ENCODE measurements around the gene RPS16. TPM values are rescaled to one million over a fixed set of nuclear protein-coding genes. Genes with fewer than 3 reads are reported as not detected.

RPS16 gene
- total and polyA plus RNA-seq, 9 donors: 261 to 2,619 (median 2,071) TPM

DNA sequence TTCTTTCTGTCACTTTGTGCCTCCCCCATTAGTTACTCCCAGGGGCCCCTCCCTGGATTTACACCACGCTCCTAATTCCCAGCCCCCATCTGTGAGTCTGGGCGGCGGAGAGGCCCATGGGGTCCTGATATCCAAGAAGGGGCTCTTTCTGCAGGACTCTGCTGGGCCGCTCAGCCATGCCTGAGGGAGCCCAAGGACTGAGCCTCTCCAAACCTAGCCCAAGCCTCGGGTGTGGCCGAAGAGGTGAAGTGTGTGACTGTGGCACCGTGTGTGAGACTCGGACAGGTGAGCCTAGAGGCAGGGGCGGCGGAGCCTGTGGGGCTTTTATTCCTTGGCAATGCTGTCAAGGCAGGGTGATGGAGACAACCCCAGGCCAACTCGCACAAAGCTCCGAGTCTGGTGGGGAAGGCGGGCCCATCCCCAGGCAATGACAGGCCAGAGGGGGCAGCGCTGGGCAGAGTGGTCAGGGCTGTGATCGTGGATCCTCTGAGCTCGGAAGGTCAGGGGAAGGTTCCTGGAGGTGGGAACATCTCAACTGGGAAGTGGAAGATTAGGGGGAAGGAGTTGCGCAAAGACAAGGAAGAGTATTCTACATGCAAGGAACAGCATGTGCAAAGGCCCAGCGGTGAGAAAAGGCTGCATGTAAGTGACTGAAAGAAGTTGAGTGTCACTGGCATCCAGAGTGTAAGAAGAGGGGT lies 21.7 kb downstream of the RPS16 start:
- Histone ChIP-seq H3K4me3 (ENCODE audit: low read length) (peak overlapping the region; percentile 96), H3K27ac (ENCODE audit: low read length) (peak overlapping the region; percentile 85), H3K9me3 (replicated peaks; ENCODE audit: control insufficient read depth, low read depth, low read length) (no peaks in the 10 kb centered on the region), H3K36me3 (ENCODE audit: control insufficient read depth, insufficient read depth, low read length) (peaks cover 36% of the 10 kb centered on the region), H3K27me3 (ENCODE audit: control insufficient read depth, insufficient read depth, low read length) (no peaks in the 10 kb centered on the region), H3K4me1 (ENCODE audit: control insufficient read depth, insufficient read depth, low read length) (peaks cover 55% of the 10 kb centered on the region)
- WGBS (ENCODE audit: insufficient coverage): 18% methylated on average over 15 of the region's 18 CpGs
- DNase-seq: no peak

DNA sequence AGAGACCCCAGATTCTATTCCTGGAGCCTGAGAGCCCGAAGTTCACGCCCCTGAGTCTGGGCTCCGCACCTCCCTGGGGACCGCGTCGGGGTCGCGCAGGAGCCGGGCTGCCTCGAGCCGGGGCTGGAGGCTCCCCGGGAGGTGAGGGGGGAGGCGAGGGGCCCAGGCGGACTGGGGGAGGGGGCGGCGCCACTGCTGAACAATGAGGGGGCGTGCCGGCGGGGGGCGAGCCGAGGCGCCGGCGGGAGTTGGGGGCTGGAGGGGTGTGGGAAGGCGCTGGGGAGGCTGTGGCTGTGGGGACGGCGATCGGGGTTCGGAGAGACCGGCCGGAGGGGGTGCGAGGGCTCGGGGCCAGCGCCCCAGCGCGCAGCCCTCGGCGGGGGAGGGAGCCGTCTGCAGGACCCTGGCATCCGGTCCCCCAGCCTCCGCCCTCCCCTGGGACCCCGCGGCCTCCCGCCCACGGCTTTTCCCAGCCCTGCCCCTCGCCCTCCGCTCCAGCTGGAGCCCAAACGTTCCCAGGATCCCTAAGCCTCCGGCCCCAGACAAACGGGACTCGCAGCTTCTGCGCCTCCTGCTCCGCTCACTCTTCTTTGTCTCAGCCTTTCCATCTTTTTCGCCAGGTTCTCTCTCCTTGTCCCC lies 22.4 kb downstream of the RPS16 start:
- H3K27me3 ChIP-seq (ENCODE audit: control insufficient read depth, insufficient read depth, low read length): no peaks in the 10 kb centered on the region
- no peaks in the 10 kb centered on the region for H3K9me3 ChIP-seq (replicated peaks; ENCODE audit: control insufficient read depth, low read depth, low read length)
- under 1% methylated on average over 45 of the region's 54 CpGs for WGBS (ENCODE audit: insufficient coverage)
- peaks cover 36% of the 10 kb centered on the region for H3K36me3 ChIP-seq (ENCODE audit: control insufficient read depth, insufficient read depth, low read length)
- H3K27ac ChIP-seq (ENCODE audit: low read length): peak overlapping the region; percentile 98
- H3K4me3 ChIP-seq (ENCODE audit: low read length): peak overlapping the region; percentile 96
- H3K4me1 ChIP-seq (ENCODE audit: control insufficient read depth, insufficient read depth, low read length): peaks cover 61% of the 10 kb centered on the region
- DNase-seq: peak; percentile 88

GRCh38 chr19:39412867-39413271 lies 22.9 kb downstream of the RPS16 start:
- DNase-seq: no peak
- peaks cover 67% of the 10 kb centered on the region for H3K4me1 ChIP-seq (ENCODE audit: control insufficient read depth, insufficient read depth, low read length)
- no peaks in the 10 kb centered on the region for H3K9me3 ChIP-seq (replicated peaks; ENCODE audit: control insufficient read depth, low read depth, low read length)
- H3K27me3 ChIP-seq (ENCODE audit: control insufficient read depth, insufficient read depth, low read length): no peaks in the 10 kb centered on the region
- H3K27ac ChIP-seq (ENCODE audit: low read length): peak overlapping the region; percentile 98
- 0% methylated on average over 23 of the region's 24 CpGs for WGBS (ENCODE audit: insufficient coverage)
- peaks cover 37% of the 10 kb centered on the region for H3K36me3 ChIP-seq (ENCODE audit: control insufficient read depth, insufficient read depth, low read length)
- H3K4me3 ChIP-seq (ENCODE audit: low read length): peak overlapping the region; percentile 96

- H3K9me3 ChIP-seq (replicated peaks; ENCODE audit: control insufficient read depth, low read depth, low read length): no peaks in the 10 kb centered on the region
- H3K4me3 ChIP-seq (ENCODE audit: low read length): peak within 1 kb of the TSS; percentile 96
- peaks cover 36% of the 10 kb centered on the region for H3K36me3 ChIP-seq (ENCODE audit: control insufficient read depth, insufficient read depth, low read length)
- peak; percentile 100 for DNase-seq
- H3K27ac ChIP-seq (ENCODE audit: low read length): peak within 1 kb of the TSS; percentile 99
- 0% methylated on average over 35 of the region's 60 CpGs for WGBS (ENCODE audit: insufficient coverage)
- H3K27me3 ChIP-seq (ENCODE audit: control insufficient read depth, insufficient read depth, low read length): no peaks in the 10 kb centered on the region
- H3K4me1 ChIP-seq (ENCODE audit: control insufficient read depth, insufficient read depth, low read length): peaks cover 73% of the 10 kb centered on the region
Measured at GRCh38 chr19:39412100-39412866, 23.5 kb downstream of the RPS16 start, which contains the start of gene PLEKHG2. TSS of gene PLEKHG2 (plus strand) at chr19:39412669. CDS start at chr19:39414087, 1,418 bp downstream.

DNA sequence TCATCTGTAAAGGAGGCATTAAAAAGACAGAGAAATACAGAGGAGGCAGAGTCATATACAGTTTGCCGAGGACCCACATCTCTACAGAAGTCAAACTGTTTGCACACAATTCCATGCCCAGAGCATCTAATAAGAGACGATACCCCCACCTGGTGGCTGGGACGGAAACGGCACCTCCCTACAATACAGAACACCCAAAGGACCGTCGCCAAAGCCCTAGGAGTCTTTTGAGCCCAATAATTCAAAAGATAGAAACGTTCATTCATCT lies 24.0 kb downstream of the RPS16 start:
- Histone ChIP-seq H3K27ac (ENCODE audit: low read length) (peak overlapping the region; percentile 99), H3K4me1 (ENCODE audit: control insufficient read depth, insufficient read depth, low read length) (peaks cover 71% of the 10 kb centered on the region), H3K36me3 (ENCODE audit: control insufficient read depth, insufficient read depth, low read length) (peaks cover 33% of the 10 kb centered on the region), H3K4me3 (ENCODE audit: low read length) (peak overlapping the region; percentile 35), H3K9me3 (replicated peaks; ENCODE audit: control insufficient read depth, low read depth, low read length) (no peaks in the 10 kb centered on the region), H3K27me3 (ENCODE audit: control insufficient read depth, insufficient read depth, low read length) (no peaks in the 10 kb centered on the region)
- DNase-seq: peak; percentile 96
- WGBS (ENCODE audit: insufficient coverage): no CpG with 5 or more reads among the region's 7 CpGs

DNA sequence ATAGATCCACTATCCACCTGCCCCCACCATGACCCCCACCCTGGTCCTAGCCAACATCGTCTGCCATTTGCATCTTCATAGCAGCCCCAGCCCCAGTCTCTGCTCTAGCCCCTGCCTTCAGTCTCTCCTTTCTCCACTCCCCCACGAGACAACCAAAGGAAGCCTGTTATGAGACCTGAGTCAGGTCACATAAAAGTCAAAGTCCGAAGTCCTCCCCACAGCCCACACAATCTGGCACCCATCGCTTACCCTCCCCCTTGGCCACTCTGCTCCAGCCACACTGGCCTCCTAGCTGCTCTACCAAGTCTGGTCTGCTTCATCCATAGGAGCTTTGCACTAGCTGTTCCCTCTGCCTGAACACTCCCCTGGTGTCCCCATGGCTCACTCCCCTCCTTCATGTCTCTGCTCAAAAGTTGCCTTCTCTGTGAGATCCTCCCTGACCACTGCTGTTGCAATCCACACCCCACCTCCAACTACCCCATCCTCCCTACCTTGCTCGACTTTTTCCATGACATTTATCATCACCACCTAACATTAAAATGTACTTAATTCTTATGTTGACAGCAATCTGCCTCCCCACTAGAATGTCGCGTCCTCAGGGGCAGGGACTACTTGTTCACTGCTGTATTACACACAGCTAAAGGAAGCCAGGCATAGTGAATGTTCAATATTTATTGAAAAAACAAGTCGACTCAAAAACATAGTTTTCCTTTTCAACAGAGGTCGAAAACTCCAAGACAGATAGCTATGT lies 24.5 kb downstream of the RPS16 start:
- peak overlapping the region; percentile 35 for H3K4me3 ChIP-seq (ENCODE audit: low read length)
- H3K27ac ChIP-seq (ENCODE audit: low read length): peak overlapping the region; percentile 99
- peak; percentile 82 for DNase-seq
- no peaks in the 10 kb centered on the region for H3K9me3 ChIP-seq (replicated peaks; ENCODE audit: control insufficient read depth, low read depth, low read length)
- H3K27me3 ChIP-seq (ENCODE audit: control insufficient read depth, insufficient read depth, low read length): no peaks in the 10 kb centered on the region
- H3K4me1 ChIP-seq (ENCODE audit: control insufficient read depth, insufficient read depth, low read length): peaks cover 68% of the 10 kb centered on the region
- H3K36me3 ChIP-seq (ENCODE audit: control insufficient read depth, insufficient read depth, low read length): peaks cover 28% of the 10 kb centered on the region
- WGBS (ENCODE audit: insufficient coverage): 28% methylated on average over 5 of the region's 9 CpGs

GRCh38 chr19:39410831-39411080 lies 25.0 kb downstream of the RPS16 start:
- peak overlapping the region; percentile 91 for H3K4me3 ChIP-seq (ENCODE audit: low read length)
- peaks cover 68% of the 10 kb centered on the region for H3K4me1 ChIP-seq (ENCODE audit: control insufficient read depth, insufficient read depth, low read length)
- H3K36me3 ChIP-seq (ENCODE audit: control insufficient read depth, insufficient read depth, low read length): peaks cover 23% of the 10 kb centered on the region
- WGBS (ENCODE audit: insufficient coverage): 50% methylated on average over 1 of the region's 1 CpG
- H3K27me3 ChIP-seq (ENCODE audit: control insufficient read depth, insufficient read depth, low read length): no peaks in the 10 kb centered on the region
- H3K27ac ChIP-seq (ENCODE audit: low read length): peak overlapping the region; percentile 99
- H3K9me3 ChIP-seq (replicated peaks; ENCODE audit: control insufficient read depth, low read depth, low read length): no peaks in the 10 kb centered on the region
- DNase-seq: no peak

GRCh38 chr19:39410017-39410830 lies 25.5 kb downstream of the RPS16 start:
- Histone ChIP-seq H3K4me1 (ENCODE audit: control insufficient read depth, insufficient read depth, low read length) (peaks cover 66% of the 10 kb centered on the region), H3K27me3 (ENCODE audit: control insufficient read depth, insufficient read depth, low read length) (no peaks in the 10 kb centered on the region), H3K27ac (ENCODE audit: low read length) (peak overlapping the region; percentile 99), H3K9me3 (replicated peaks; ENCODE audit: control insufficient read depth, low read depth, low read length) (no peaks in the 10 kb centered on the region), H3K4me3 (ENCODE audit: low read length) (peak overlapping the region; percentile 91), H3K36me3 (ENCODE audit: control insufficient read depth, insufficient read depth, low read length) (peaks cover 19% of the 10 kb centered on the region)
- peak; percentile 90 for DNase-seq
- 2% methylated on average over 35 of the region's 35 CpGs for WGBS (ENCODE audit: insufficient coverage)

- Histone ChIP-seq H3K27me3 (ENCODE audit: control insufficient read depth, insufficient read depth, low read length) (no peaks in the 10 kb centered on the region), H3K36me3 (ENCODE audit: control insufficient read depth, insufficient read depth, low read length) (peaks cover 16% of the 10 kb centered on the region), H3K9me3 (replicated peaks; ENCODE audit: control insufficient read depth, low read depth, low read length) (no peaks in the 10 kb centered on the region), H3K27ac (ENCODE audit: low read length) (peak overlapping the region; percentile 99), H3K4me1 (ENCODE audit: control insufficient read depth, insufficient read depth, low read length) (peaks cover 57% of the 10 kb centered on the region), H3K4me3 (ENCODE audit: low read length) (peak overlapping the region; percentile 91)
- WGBS (ENCODE audit: insufficient coverage): under 1% methylated on average over 49 of the region's 52 CpGs
- DNase-seq: peak; percentile 91
Measured at GRCh38 chr19:39409208-39410016, 26.3 kb downstream of the RPS16 start.
